HL-60 (cell line): ENCODE results near the gene MAT2A.
"Not testable (repeated sequence)": the region's sequence is repeated elsewhere in the genome, so short reads cannot be mapped to it uniquely, and the experiment has no call there.

Source experiments
- DNase-seq, 2 experiments: peaks; one replicate each; pipeline ENCODE4 v3.0.0-alpha.2; 2010 to 2020; ENCODE audit warnings: low read depth in 1 of 2, low spot score in 1 of 2
- H3K27ac ChIP-seq: fragments of 250-450 bp; sonication (Bioruptor Pico); replicated peaks from 2 replicates; pipeline ENCODE4 v1.5.1; 2020; ENCODE audit warnings: mild to moderate bottlenecking, moderate library complexity
- H3K27me3 ChIP-seq: fragments of 250-450 bp; sonication (Bioruptor Pico); 2 replicates; pipeline ENCODE4 v1.5.1; 2021; ENCODE audit warnings: mild to moderate bottlenecking, moderate library complexity; ENCODE audit not compliant: insufficient read depth, poor library complexity, severe bottlenecking
- H3K4me3 ChIP-seq: replicated peaks from 2 replicates; pipeline ENCODE4 v1.5.1; 2011; ENCODE audit warnings: mild to moderate bottlenecking, control low read depth, low read length; ENCODE audit not compliant: insufficient read depth
- GABPA ChIP-seq: IDR thresholded peaks from 2 replicates; pipeline ENCODE4 v1.6.1; 2012; ENCODE audit warnings: low read depth
- POLR2AphosphoS5 ChIP-seq: IDR thresholded peaks from 2 replicates; pipeline ENCODE4 v1.6.1; 2012; ENCODE audit warnings: low read depth
- SPI1 ChIP-seq: IDR thresholded peaks from 2 replicates; pipeline ENCODE4 v1.6.1; 2012; ENCODE audit warnings: low read depth, mild to moderate bottlenecking, borderline replicate concordance
- TF ChIP-seq, protein P1 (sequence below): IDR thresholded peaks from 2 replicates; pipeline ENCODE4 v1.6.1; 2012; ENCODE audit warnings: low read depth; ENCODE audit not compliant: insufficient replicate concordance
- TF ChIP-seq, protein P2 (sequence below): IDR thresholded peaks from one replicate; pipeline ENCODE4 v1.5.1; 2011; ENCODE audit warnings: low read length, control low read depth, inconsistent platforms; ENCODE audit not compliant: insufficient read depth

The MAT2A gene

DNA sequence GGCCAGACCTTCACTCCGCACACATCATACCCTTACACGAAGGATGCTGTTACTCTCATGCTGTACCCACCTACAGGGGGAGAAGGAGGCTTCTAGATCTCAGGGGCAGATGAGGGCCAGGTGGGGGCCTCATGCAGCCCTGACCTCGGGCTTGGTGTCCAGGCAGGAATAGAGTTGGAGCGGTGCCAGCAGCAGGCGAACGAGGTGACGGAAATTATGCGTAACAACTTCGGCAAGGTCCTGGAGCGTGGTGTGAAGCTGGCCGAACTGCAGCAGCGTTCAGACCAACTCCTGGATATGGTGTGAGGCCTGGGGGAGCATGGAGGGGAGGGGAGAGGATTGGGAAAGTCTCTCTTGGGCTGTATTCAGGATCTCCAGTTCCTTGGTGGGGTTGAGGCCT is 52.6 kb downstream of the MAT2A start:
- no peak overlapping the region for H3K4me3 ChIP-seq
- no peak overlapping the region; the same call in 1 of the 2 replicates for H3K27ac ChIP-seq
- no peak for DNase-seq
- H3K27me3 ChIP-seq: no peaks in the 10 kb centered on the region
- TF ChIP-seq POLR2AphosphoS5 (no peak), GABPA (no peak), SPI1 (no peak)
- TF ChIP-seq, protein P1, sequence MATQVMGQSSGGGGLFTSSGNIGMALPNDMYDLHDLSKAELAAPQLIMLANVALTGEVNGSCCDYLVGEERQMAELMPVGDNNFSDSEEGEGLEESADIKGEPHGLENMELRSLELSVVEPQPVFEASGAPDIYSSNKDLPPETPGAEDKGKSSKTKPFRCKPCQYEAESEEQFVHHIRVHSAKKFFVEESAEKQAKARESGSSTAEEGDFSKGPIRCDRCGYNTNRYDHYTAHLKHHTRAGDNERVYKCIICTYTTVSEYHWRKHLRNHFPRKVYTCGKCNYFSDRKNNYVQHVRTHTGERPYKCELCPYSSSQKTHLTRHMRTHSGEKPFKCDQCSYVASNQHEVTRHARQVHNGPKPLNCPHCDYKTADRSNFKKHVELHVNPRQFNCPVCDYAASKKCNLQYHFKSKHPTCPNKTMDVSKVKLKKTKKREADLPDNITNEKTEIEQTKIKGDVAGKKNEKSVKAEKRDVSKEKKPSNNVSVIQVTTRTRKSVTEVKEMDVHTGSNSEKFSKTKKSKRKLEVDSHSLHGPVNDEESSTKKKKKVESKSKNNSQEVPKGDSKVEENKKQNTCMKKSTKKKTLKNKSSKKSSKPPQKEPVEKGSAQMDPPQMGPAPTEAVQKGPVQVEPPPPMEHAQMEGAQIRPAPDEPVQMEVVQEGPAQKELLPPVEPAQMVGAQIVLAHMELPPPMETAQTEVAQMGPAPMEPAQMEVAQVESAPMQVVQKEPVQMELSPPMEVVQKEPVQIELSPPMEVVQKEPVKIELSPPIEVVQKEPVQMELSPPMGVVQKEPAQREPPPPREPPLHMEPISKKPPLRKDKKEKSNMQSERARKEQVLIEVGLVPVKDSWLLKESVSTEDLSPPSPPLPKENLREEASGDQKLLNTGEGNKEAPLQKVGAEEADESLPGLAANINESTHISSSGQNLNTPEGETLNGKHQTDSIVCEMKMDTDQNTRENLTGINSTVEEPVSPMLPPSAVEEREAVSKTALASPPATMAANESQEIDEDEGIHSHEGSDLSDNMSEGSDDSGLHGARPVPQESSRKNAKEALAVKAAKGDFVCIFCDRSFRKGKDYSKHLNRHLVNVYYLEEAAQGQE: no peak
- TF ChIP-seq, protein P2, sequence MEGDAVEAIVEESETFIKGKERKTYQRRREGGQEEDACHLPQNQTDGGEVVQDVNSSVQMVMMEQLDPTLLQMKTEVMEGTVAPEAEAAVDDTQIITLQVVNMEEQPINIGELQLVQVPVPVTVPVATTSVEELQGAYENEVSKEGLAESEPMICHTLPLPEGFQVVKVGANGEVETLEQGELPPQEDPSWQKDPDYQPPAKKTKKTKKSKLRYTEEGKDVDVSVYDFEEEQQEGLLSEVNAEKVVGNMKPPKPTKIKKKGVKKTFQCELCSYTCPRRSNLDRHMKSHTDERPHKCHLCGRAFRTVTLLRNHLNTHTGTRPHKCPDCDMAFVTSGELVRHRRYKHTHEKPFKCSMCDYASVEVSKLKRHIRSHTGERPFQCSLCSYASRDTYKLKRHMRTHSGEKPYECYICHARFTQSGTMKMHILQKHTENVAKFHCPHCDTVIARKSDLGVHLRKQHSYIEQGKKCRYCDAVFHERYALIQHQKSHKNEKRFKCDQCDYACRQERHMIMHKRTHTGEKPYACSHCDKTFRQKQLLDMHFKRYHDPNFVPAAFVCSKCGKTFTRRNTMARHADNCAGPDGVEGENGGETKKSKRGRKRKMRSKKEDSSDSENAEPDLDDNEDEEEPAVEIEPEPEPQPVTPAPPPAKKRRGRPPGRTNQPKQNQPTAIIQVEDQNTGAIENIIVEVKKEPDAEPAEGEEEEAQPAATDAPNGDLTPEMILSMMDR: no peak

GRCh38 chr2:85592299-85592698 is 53.3 kb downstream of the MAT2A start:
- H3K4me3 ChIP-seq, H3K27me3 ChIP-seq, H3K27ac ChIP-seq, DNase-seq: not testable (repeated sequence)

- Histone ChIP-seq H3K27ac (no peak overlapping the region), H3K27me3 (no peaks in the 10 kb centered on the region), H3K4me3 (no peak overlapping the region)
- TF ChIP-seq, protein P2: no peak
- TF ChIP-seq POLR2AphosphoS5 (no peak), GABPA (no peak)
- TF ChIP-seq, protein P1: no peak
- no peak for DNase-seq
Measured at GRCh38 chr2:85593023-85593422, 54.1 kb downstream of the MAT2A start.
